ENCODE data around the gene EMX1.

EMX1 gene

DNA sequence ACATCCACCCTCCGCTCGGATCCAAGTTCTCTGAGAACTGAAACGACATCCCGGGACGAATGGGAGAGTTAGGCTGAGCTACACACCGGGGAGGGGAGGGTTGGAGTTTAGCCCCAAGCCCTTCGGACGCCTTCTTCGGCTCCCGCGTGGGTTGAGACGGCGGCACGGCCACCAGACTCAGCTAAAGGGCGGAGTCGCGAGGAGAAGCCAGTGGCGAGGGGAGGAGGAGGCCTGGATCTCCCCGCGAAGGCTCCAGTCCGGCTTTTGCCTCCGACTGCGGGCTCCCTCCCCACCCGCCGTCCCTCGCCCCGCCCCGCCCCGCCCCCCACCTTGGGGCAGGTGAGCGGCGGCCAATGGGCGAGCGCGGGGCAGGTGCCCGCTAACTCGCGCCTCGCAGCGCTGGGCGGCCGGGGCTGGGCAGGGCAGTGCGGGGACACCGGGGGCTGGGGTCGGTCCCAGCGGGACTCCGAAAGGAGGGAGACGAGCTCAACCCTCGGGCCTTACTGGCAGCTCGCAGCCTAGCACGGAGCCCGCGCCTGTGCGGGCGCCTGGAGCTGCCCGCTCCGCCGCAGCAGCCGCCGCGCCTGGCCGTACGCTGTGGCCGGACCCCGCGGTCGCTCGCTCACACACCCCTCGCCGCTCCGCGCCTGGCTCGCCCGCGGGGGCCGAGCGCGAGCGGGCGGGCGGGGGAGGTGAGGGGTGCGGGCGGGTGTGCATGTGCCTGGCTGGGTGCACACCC lies at the start of gene EMX1:
EMX1 (plus strand) TSS at position 382 of the 739 bp plus-strand sequence; CDS start at position 716, 334 bp downstream.
- DNase-seq (ENCODE audit: low spot score), result peak; percentile 96

DNA sequence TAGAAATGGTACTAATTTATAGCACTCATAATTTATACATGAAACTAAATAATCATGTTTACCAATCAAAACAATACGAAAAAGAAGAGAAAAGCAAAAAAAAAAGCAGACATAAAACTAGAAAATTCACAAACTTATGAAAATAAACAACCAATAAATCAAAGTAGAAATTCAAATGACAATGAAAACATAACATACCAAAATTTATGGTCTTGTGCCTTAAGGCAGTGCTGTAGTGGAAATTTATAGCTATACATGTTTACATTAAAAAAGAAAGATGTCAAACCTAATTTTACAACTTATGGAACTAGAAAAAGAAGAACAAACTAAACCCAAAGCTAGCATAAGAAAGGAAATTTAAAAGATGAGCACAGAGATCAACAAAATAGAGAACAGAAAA lies 46.3 kb upstream of the EMX1 start:
- no peak for DNase-seq (ENCODE audit: low spot score)

DNA sequence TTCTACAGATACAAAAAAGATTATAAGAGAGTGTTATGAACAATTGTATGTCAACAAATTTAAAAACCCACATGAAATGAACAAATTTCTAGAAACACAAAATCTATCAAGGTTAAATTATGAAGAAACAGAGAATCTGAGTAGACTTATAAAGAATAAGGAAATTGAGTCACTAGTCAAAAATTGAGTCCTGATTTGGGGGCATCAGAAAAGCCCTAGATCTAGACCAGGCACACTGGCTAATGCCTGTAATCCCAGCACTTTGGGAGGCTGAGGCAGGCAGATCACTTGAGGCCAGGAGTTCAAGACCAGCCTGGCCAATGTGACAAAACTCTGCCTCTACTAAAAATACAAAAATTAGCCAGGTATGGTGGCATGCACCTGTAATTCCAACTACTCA lies 45.4 kb upstream of the EMX1 start:
- no peak for DNase-seq (ENCODE audit: low spot score)

DNA sequence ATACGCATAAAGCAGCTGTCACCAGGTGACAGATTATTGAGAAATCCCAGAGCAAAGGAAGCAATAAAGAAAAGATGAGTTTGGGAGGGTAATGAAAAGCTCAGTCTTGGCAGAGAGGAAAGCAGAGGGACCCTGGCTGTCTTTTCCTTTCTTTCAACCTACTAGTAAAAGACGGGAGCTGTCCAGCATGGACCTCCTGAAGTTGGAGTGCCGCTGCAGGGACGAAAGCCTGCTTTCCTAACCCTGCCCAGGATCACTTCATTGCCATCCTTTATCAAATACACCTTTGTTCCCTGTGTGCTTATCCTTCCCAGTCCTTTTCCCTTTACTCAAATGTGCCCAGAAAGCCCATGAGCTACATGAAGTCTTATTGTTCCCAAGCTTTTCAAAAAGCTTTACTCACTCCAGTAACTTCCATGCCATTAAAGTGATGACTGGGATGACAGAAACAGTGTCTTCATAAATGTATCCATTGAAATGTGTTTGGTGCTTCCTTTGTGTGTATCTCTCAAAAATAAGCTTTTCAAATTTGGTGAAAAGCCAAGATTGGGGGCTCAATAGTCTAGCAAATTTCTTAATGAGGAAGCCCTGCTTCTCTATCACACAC lies 33.9 kb upstream of the EMX1 start:
- peak; percentile 64 for DNase-seq (ENCODE audit: low spot score)

- no peak for DNase-seq (ENCODE audit: low spot score)
Observed at GRCh38 chr2:72886505-72887031, 30.8 kb upstream of the EMX1 start.

DNA sequence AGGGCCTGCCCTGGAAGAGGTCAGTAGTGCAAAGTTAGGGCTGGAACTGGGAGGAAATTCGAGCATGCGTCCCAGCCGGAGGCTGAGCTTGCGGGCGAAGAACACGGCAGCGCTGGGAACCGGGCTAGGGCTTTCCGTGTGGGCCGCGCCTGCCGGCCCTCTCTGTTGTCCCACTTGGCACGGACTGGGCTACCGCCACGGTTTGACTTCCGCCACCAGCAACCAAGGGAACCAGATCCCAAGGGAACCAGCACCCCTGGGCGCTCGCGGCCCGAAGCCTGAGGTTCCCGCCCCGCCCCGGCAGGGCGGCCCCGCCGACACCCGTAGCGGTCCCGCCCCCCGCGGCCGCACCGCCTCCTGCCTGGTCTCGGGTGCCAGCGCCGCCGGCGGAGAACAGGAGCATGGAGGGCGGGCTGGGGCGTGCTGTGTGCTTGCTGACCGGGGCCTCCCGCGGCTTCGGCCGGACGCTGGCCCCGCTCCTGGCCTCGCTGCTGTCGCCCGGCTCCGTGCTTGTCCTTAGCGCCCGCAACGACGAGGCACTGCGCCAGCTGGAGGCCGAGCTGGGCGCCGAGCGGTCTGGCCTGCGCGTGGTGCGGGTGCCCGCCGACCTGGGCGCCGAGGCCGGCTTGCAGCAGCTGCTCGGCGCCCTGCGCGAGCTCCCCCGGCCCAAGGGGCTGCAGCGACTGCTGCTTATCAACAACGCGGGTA lies 30.1 kb upstream of the EMX1 start, which contains the start of gene SPR:
SPR (plus strand) TSS at position 377 of the 708 bp plus-strand sequence; CDS start at position 402, 25 bp downstream.
- DNase-seq (ENCODE audit: low spot score), result peak; percentile 61

DNA sequence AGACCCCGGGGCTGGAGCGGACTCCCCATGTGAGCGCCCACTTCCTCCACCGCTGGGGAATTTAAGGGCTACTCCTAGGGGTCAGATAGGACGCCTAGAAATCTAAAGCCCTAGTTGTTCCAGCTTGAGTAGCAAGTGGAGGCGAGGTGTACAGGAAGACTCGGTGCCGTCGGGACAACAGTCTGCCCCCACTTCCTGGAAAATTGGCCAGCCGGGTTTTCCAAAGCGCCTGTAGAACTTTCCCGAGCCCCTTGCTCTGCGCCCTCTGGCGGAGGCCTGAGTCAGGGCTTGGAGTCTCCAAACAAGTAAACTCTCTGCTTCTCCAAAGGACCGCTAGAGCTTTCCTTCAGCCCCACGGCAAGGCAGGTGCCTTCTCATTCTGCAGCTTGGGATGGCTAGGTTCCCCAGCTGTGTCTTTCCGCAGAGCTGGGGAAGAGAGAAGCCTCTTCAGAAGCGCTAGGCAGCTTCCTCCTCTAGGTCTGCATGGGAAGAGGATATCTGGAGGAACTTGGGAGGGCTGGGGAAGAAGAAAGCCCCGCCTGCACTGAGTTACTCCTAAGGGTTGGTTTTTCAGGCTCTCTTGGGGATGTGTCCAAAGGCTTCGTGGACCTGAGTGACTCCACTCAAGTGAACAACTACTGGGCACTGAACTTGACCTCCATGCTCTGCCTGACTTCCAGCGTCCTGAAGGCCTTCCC lies 29.4 kb upstream of the EMX1 start:
- peak; percentile 75 for DNase-seq (ENCODE audit: low spot score)

DNA sequence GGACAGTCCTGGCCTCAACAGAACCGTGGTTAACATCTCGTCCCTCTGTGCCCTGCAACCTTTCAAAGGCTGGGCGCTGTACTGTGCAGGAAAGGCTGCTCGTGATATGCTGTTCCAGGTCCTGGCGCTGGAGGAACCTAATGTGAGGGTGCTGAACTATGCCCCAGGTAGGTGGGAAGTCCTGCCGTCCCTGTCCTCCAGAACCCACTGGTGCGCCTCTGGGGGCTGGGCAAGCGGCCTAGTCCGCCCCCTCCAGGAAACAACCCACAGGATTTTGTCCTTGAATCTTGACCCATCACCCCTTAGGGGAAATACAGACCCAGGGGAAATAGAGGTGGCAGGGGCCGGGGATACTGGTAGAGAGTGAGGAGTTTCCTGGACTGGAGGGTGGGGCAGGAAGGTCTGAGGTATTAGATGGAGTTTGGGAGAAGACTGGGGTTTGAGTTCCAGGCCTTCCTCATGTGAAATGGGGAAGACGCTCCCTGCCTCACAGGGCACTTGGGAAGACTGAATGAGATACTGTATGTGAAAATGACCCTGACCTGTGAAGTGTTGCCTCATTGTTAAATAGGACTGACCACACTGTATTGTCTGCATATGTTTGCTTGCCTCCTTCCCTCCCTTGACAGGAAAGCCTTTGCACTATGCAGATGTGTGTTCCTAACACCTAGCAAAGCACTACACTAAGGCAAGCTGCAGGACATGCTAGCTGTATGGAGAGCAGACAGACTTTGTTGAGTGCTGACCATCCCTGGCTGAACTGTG lies 28.7 kb upstream of the EMX1 start:
- no peak for DNase-seq (ENCODE audit: low spot score)

DNA sequence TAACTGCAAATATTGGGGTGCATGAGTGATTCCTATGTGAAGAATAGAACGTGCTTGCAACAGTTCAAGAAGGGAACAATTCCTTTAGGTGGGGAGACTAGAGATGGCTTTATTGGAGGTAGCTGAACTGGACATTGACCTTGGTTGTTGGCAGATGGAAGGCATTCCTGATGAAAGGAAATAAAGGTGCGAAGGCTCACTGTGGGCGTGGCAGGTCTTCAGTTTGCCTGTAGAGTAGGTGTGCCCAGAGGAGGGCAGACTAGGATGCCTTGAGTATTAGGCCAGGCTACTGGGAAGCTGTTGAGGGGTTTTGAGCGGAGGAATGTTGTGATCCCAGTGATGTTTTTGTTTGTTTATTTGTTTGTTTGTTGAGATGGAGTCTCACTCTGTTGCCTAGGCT lies 27.3 kb upstream of the EMX1 start:
- no peak for DNase-seq (ENCODE audit: low spot score)

- no peak for DNase-seq (ENCODE audit: low spot score)
Observed at GRCh38 chr2:72891091-72891818, 26.1 kb upstream of the EMX1 start.

- DNase-seq (ENCODE audit: low spot score), result peak; percentile 56
Observed at GRCh38 chr2:72892506-72893173, 24.7 kb upstream of the EMX1 start.

DNA sequence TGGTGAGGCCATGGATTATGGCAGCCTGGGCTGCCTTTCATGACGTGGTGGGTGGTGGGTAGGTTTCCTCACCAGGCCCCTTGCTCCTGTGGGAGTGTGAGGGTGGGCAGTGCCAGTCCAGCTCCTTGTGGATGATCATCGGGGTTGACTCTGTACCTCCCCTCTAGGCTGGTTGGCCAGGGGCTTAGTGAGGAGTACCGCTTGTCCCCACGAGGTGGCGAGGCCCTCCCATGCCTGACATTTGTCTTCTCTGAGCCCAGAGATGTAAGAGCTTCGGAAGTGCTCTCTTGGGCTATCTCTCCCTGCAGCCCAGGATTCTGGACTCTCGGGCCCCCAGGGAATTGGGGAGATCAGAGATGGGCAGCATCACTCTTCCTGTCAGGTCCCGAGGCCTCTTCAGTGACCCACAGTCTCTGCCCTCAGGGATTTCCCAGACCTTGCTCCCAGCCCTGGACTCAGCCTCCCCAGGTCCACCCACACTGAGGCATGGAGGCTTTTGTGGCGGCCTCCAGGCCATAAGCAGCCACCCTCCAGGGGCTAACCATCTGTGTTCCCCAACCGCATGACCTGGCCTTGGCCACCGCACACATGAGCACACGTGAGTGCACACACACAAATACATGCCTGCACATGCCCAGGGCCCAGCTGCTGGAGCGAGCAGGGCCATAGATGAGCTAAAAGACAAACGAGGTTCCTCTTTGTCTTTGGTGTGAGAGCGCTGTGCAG lies 23.6 kb upstream of the EMX1 start:
- DNase-seq (ENCODE audit: low spot score), result peak; percentile 60

DNA sequence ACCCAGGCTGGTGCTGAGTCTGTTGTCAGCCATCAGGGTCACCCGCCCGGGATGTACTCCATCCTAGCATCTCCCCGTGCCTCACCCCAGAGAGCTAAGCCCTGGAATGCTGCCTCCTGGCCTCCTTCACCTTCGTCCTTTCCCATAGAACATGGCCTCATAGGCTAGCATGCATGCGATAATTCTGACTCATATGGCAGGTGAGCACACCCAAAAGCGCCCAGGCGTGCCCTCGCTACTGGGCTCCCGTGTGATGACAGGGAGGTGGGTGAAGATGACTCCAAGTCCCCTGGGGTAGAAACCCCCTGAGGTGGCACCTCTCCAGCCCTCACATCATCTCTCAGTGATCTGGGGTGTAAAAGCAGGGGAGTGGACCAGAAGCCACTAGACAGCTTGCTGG lies 22.8 kb upstream of the EMX1 start:
- DNase-seq (ENCODE audit: low spot score), result no peak

- DNase-seq (ENCODE audit: low spot score), result no peak
Observed at GRCh38 chr2:72895154-72895553, 22.2 kb upstream of the EMX1 start.

DNA sequence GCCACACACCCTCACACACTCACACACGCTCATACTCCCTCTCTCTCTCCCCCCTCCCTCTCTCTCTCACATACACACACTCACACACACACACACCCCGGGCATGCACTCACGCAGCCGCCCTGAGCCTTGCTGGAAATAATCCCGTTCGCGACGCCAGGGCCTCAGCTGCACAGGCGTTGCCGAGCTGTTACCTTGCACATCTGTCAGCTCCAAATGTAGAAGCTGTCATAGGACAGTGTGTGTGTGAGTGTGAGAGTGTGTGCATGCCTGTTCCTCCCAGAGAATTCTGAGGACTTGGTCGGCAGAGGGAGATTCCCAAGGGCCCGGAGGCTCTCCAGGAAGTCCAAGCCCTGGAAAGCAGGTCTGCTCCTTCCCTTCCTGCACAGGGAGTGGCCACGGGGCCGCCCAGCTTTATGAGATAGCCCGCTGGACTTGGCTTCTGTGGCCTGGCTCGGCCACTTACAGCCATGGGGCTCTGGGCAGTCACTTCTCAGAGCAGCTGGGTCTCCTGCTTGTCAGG lies 21.5 kb upstream of the EMX1 start:
- DNase-seq (ENCODE audit: low spot score), result no peak

- DNase-seq (ENCODE audit: low spot score), result no peak
Observed at GRCh38 chr2:72896446-72896845, 20.9 kb upstream of the EMX1 start.

GRCh38 chr2:72897785-72898584 lies 19.3 kb upstream of the EMX1 start:
- DNase-seq (ENCODE audit: low spot score), result no peak

- no peak for DNase-seq (ENCODE audit: low spot score)
Observed at GRCh38 chr2:72898585-72898906, 18.8 kb upstream of the EMX1 start.

Data from HuH-7.5 (cell line).